Stimulated activated effector memory CD8-positive, alpha-beta T cell treated with anti-CD3 and anti-CD28 coated beads, Interleukin-12 subunit alpha, Interleukin-12 subunit beta, amount 100 ng/mL, for 72 hours (primary cell): Measurements from ENCODE around the gene MOAP1.
"Not testable (repeated sequence)": the region's sequence is repeated elsewhere in the genome, so short reads cannot be mapped to it uniquely, and the experiment has no call there.

Source experiments
- ATAC-seq: fragments of 150-1000 bp; cut with Tn5 transposase; 2 replicates; pipeline ENCODE4 v1.10.0; 2021
- DNase-seq, 2 donors: peaks; one replicate each; pipeline ENCODE4 v3.0.0; 2021 to 2022; ENCODE audit warnings: low spot score in 2 of 2
- H3K27ac Mint-ChIP-seq: one replicate; pipeline ENCODE4 v1.8.0; 2022; ENCODE audit warnings: mild to moderate bottlenecking, mixed read lengths
- H3K36me3 Mint-ChIP-seq: one replicate; pipeline ENCODE4 v1.8.0; 2022; ENCODE audit warnings: mild to moderate bottlenecking, mixed read lengths
- H3K4me1 Mint-ChIP-seq: one replicate; pipeline ENCODE4 v1.8.0; 2022; ENCODE audit warnings: mixed read lengths
- H3K4me3 Mint-ChIP-seq: one replicate; pipeline ENCODE4 v1.8.0; 2022; ENCODE audit warnings: mild to moderate bottlenecking, mixed read lengths
- H3K9me3 Mint-ChIP-seq: one replicate; pipeline ENCODE4 v1.8.0; 2022; ENCODE audit warnings: mixed read lengths

The MOAP1 gene

GRCh38 chr14:93165271-93166265 is 19.1 kb downstream of the MOAP1 start:
- H3K27ac Mint-ChIP-seq, ATAC-seq, H3K4me1 Mint-ChIP-seq, H3K36me3 Mint-ChIP-seq, H3K9me3 Mint-ChIP-seq, H3K4me3 Mint-ChIP-seq, DNase-seq: not testable (repeated sequence)

GRCh38 chr14:93163564-93163963 is 21.1 kb downstream of the MOAP1 start:
- Mint-ChIP-seq H3K27ac (no peak overlapping the region), H3K4me3 (no peak overlapping the region), H3K36me3 (no peaks in the 10 kb centered on the region), H3K9me3 (no peaks in the 10 kb centered on the region), H3K4me1 (no peaks in the 10 kb centered on the region)
- DNase-seq = no peak
- no peak for ATAC-seq

GRCh38 chr14:93161411-93161940 is 23.2 kb downstream of the MOAP1 start:
- no peak overlapping the region for H3K4me3 Mint-ChIP-seq
- DNase-seq (no peak), ATAC-seq (no peak)
- H3K9me3 Mint-ChIP-seq = no peaks in the 10 kb centered on the region
- H3K36me3 Mint-ChIP-seq = no peaks in the 10 kb centered on the region
- H3K4me1 Mint-ChIP-seq = no peaks in the 10 kb centered on the region
- no peak overlapping the region for H3K27ac Mint-ChIP-seq

- ATAC-seq (peak; percentile 57), DNase-seq (no peak)
- Mint-ChIP-seq H3K4me1 (no peaks in the 10 kb centered on the region), H3K9me3 (no peaks in the 10 kb centered on the region), H3K4me3 (no peak overlapping the region), H3K36me3 (no peaks in the 10 kb centered on the region), H3K27ac (no peak overlapping the region)
These were observed 24.3 kb downstream of the MOAP1 start for GRCh38 chr14:93160353-93160801.

- H3K4me1 Mint-ChIP-seq, DNase-seq, H3K36me3 Mint-ChIP-seq, H3K27ac Mint-ChIP-seq, H3K9me3 Mint-ChIP-seq, H3K4me3 Mint-ChIP-seq: not testable (repeated sequence)
- peak; percentile 37 for ATAC-seq
These were observed 24.9 kb downstream of the MOAP1 start for GRCh38 chr14:93159625-93160352.

GRCh38 chr14:93158349-93158748 is 26.3 kb downstream of the MOAP1 start:
- H3K36me3 Mint-ChIP-seq, H3K4me3 Mint-ChIP-seq, H3K9me3 Mint-ChIP-seq, ATAC-seq, H3K4me1 Mint-ChIP-seq, DNase-seq, H3K27ac Mint-ChIP-seq: not testable (repeated sequence)

- H3K36me3 Mint-ChIP-seq = no peaks in the 10 kb centered on the region
- no peaks in the 10 kb centered on the region for H3K4me1 Mint-ChIP-seq
- DNase-seq (no peak), ATAC-seq (peak; percentile 39)
- H3K4me3 Mint-ChIP-seq = no peak overlapping the region
- no peak overlapping the region for H3K27ac Mint-ChIP-seq
- no peaks in the 10 kb centered on the region for H3K9me3 Mint-ChIP-seq
These were observed 27.9 kb downstream of the MOAP1 start for GRCh38 chr14:93156693-93157369.

GRCh38 chr14:93155667-93156066 is 29.0 kb downstream of the MOAP1 start:
- Mint-ChIP-seq H3K36me3 (no peaks in the 10 kb centered on the region), H3K4me3 (no peak overlapping the region), H3K9me3 (no peaks in the 10 kb centered on the region), H3K27ac (no peak overlapping the region), H3K4me1 (peaks cover 1% of the 10 kb centered on the region)
- ATAC-seq (no peak), DNase-seq (no peak)

GRCh38 chr14:93153121-93153520 is 31.6 kb downstream of the MOAP1 start:
- Mint-ChIP-seq H3K27ac (no peak overlapping the region), H3K4me1 (peaks cover 11% of the 10 kb centered on the region), H3K9me3 (no peaks in the 10 kb centered on the region), H3K36me3 (no peaks in the 10 kb centered on the region), H3K4me3 (no peak overlapping the region)
- DNase-seq (no peak), ATAC-seq (no peak)

GRCh38 chr14:93150227-93151208 is 34.2 kb downstream of the MOAP1 start:
- Mint-ChIP-seq H3K4me1 (peaks cover 26% of the 10 kb centered on the region), H3K27ac (peak overlapping the region; percentile 10), H3K9me3 (no peaks in the 10 kb centered on the region), H3K4me3 (no peak overlapping the region), H3K36me3 (peaks cover 3% of the 10 kb centered on the region)
- ATAC-seq (no peak), DNase-seq (no peak)

GRCh38 chr14:93148979-93149378 is 35.7 kb downstream of the MOAP1 start:
- Mint-ChIP-seq H3K36me3 (peaks cover 4% of the 10 kb centered on the region), H3K4me1 (peaks cover 30% of the 10 kb centered on the region), H3K27ac (no peak overlapping the region), H3K9me3 (no peaks in the 10 kb centered on the region), H3K4me3 (no peak overlapping the region)
- ATAC-seq = no peak
- DNase-seq = no peak

GRCh38 chr14:93146119-93146518 is 38.6 kb downstream of the MOAP1 start:
- H3K36me3 Mint-ChIP-seq = peaks cover 4% of the 10 kb centered on the region
- H3K9me3 Mint-ChIP-seq = no peaks in the 10 kb centered on the region
- peak overlapping the region; percentile 93 for H3K27ac Mint-ChIP-seq
- peaks cover 30% of the 10 kb centered on the region for H3K4me1 Mint-ChIP-seq
- H3K4me3 Mint-ChIP-seq = peak overlapping the region; percentile 54
- peak; percentile 97 for ATAC-seq
- DNase-seq = peak in 1 of 2 donors; percentile 79

GRCh38 chr14:93142854-93143652 is 41.6 kb downstream of the MOAP1 start:
- DNase-seq (no peak), ATAC-seq (no peak)
- no peaks in the 10 kb centered on the region for H3K9me3 Mint-ChIP-seq
- H3K36me3 Mint-ChIP-seq = peaks cover 4% of the 10 kb centered on the region
- H3K27ac Mint-ChIP-seq = no peak overlapping the region
- H3K4me1 Mint-ChIP-seq = peaks cover 25% of the 10 kb centered on the region
- no peak overlapping the region for H3K4me3 Mint-ChIP-seq
